ENCODE measurements around the gene CERS2. TPM values are rescaled to one million over a fixed set of nuclear protein-coding genes. Genes with fewer than 3 reads are reported as not detected.
A peak's percentile ranks its signal among the peaks of the same experiment; 100 is the strongest.

The CERS2 gene
- total and polyA plus RNA-seq, 2 of the 13 experiments (the other 11 are each of a cell fraction or from before 2014, with no cell fraction given), result 269 to 298 TPM

DNA sequence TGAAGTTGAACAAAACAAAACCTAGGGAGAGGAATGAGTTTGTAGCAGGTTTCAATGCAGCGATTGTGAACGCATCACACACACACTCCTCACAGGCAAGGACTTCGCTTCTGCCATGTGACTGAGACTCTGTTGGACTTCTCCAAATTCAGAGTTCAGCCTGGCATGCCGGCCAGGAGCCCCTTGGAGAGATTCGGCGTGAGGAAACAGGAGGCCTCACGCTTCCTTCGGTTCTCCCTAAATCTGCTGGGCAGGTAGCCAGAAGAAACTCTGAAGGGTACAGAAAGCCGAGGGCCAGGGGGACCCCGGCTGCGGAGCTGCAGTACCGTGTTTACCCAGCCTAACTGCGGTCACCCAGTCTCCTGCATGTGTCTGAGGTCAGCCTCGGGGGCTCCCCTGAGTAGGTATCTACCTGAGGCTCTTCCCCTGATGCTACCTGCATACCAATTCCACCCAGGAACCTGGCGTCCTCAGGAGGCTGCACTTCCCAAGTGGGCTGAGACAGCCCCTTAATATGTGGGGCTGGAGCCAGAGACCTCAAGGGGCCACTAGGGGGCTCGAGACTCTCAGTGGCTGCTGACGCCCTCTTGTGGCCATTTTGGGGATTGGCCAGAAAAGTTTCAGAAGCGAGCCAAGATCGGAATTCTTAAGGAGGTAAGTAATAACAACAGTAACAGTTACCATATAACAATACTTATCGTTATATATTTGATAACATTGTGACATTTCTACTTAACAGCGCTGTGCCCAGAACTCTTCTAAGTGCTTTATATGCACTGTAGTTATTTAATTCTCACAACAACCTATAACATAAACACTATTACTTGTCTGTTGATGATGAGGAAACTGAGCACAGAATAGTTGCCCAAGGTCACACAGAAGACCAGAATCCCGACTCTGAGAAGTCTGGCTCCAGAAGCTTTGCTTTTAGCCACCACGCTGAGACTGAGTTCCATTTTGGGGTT, 4.7 kb upstream of the CERS2 start (continued):
- TF ChIP-seq HOXA9 (CRISPR knock-in tag; IDR thresholded peaks at IDR 0.05; ENCODE audit: borderline replicate concordance), result no peak
- TF ChIP-seq ZHX1 (CRISPR knock-in tag; IDR thresholded peaks at IDR 0.05; ENCODE audit: low read depth), result no peak
- TF ChIP-seq HDAC1 (CRISPR knock-in tag; IDR thresholded peaks at IDR 0.05), result peak; percentile 31; the same call in 1 of the 2 replicates
- TF ChIP-seq, protein P1, sequence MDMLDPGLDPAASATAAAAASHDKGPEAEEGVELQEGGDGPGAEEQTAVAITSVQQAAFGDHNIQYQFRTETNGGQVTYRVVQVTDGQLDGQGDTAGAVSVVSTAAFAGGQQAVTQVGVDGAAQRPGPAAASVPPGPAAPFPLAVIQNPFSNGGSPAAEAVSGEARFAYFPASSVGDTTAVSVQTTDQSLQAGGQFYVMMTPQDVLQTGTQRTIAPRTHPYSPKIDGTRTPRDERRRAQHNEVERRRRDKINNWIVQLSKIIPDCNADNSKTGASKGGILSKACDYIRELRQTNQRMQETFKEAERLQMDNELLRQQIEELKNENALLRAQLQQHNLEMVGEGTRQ (IDR thresholded peaks at IDR 0.05; ENCODE audit: low read depth, low read length), result no peak
- TF ChIP-seq, protein P1 (CRISPR knock-in tag; IDR thresholded peaks at IDR 0.05; ENCODE audit: borderline replicate concordance), result no peak
- no peak for TF ChIP-seq ZNF564 (CRISPR knock-in tag; IDR thresholded peaks at IDR 0.05)
- TF ChIP-seq, protein P2, sequence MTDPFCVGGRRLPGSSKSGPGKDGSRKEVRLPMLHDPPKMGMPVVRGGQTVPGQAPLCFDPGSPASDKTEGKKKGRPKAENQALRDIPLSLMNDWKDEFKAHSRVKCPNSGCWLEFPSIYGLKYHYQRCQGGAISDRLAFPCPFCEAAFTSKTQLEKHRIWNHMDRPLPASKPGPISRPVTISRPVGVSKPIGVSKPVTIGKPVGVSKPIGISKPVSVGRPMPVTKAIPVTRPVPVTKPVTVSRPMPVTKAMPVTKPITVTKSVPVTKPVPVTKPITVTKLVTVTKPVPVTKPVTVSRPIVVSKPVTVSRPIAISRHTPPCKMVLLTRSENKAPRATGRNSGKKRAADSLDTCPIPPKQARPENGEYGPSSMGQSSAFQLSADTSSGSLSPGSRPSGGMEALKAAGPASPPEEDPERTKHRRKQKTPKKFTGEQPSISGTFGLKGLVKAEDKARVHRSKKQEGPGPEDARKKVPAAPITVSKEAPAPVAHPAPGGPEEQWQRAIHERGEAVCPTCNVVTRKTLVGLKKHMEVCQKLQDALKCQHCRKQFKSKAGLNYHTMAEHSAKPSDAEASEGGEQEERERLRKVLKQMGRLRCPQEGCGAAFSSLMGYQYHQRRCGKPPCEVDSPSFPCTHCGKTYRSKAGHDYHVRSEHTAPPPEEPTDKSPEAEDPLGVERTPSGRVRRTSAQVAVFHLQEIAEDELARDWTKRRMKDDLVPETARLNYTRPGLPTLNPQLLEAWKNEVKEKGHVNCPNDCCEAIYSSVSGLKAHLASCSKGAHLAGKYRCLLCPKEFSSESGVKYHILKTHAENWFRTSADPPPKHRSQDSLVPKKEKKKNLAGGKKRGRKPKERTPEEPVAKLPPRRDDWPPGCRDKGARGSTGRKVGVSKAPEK (CRISPR knock-in tag; IDR thresholded peaks at IDR 0.05; ENCODE audit: borderline replicate concordance), result no peak
- TF ChIP-seq ZNF510 (CRISPR knock-in tag; IDR thresholded peaks at IDR 0.05; ENCODE audit: low read depth), result no peak
- no peak for TF ChIP-seq BHLHE40 (IDR thresholded peaks at IDR 0.05; ENCODE audit: low read length)
- no peak for TF ChIP-seq SRSF4 (IDR thresholded peaks at IDR 0.05; ENCODE audit: low read depth, low read length, poor library complexity, severe bottlenecking)
- peak; percentile 20; the same call in 1 of the 2 replicates for TF ChIP-seq ZFY (CRISPR knock-in tag; IDR thresholded peaks at IDR 0.05)
- TF ChIP-seq HDAC6 (IDR thresholded peaks at IDR 0.05; ENCODE audit: low read depth, low read length), result no peak
- no peak for TF ChIP-seq ZKSCAN5 (CRISPR knock-in tag; IDR thresholded peaks at IDR 0.05)
- 0 out of 2 replicates have a peak, but pooled peaks have one; percentile 32 for TF ChIP-seq GZF1 (CRISPR knock-in tag; IDR thresholded peaks at IDR 0.05)
- TF ChIP-seq, protein P3, sequence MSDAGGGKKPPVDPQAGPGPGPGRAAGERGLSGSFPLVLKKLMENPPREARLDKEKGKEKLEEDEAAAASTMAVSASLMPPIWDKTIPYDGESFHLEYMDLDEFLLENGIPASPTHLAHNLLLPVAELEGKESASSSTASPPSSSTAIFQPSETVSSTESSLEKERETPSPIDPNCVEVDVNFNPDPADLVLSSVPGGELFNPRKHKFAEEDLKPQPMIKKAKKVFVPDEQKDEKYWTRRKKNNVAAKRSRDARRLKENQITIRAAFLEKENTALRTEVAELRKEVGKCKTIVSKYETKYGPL (CRISPR knock-in tag; IDR thresholded peaks at IDR 0.05), result no peak
- no peak for TF ChIP-seq ZNF256 (CRISPR knock-in tag; conservative IDR thresholded peaks at IDR 0.05)
- TF ChIP-seq ZNF768 (CRISPR knock-in tag; IDR thresholded peaks at IDR 0.05), result no peak
- TF ChIP-seq DR1 (CRISPR knock-in tag; IDR thresholded peaks at IDR 0.05), result no peak
- TF ChIP-seq ZNF782 (CRISPR knock-in tag; IDR thresholded peaks at IDR 0.05; ENCODE audit: borderline replicate concordance), result no peak
- TF ChIP-seq ZNF468 (CRISPR knock-in tag; IDR thresholded peaks at IDR 0.05), result no peak
- no peak for TF ChIP-seq HNRNPUL1 (IDR thresholded peaks at IDR 0.05; ENCODE audit: low read depth, low read length)
